HEK293 (cell line): ENCODE measurements around the gene ZNF641.

Source experiments
- CTCF ChIA-PET: fragments of 350-600 bp; formaldehyde crosslinking; extraction: SDS; loops from one replicate; lab custom pipeline; 2021; ENCODE audit warnings: antibody characterized with exemption; lab: Yijun Ruan, JAX
- POLR2A ChIA-PET: fragments of 300-600 bp; formaldehyde crosslinking; extraction: SDS; loops from one replicate; lab custom pipeline; 2020; ENCODE audit warnings: antibody characterized with exemption, inconsistent platforms; lab: Yijun Ruan, JAX
- H3K27ac ChIP-seq: fragments of 200-500 bp; sonication (Bioruptor generic); 2 replicates; pipeline ENCODE4 v1.5.1; 2014; ENCODE audit warnings: low read depth, low read length, control low read depth, inconsistent platforms; ENCODE audit errors: extremely low read depth
- H3K36me3 ChIP-seq, 2 experiments: fragments of 200-500 bp in 1 of 2; sonication (Bioruptor generic) in 1 of 2; 1 replicate in 1 of 2; 2 replicates in 1 of 2; pipeline ENCODE4 v1.5.1; 2014 to 2017; ENCODE audit warnings: inconsistent platforms in 2 of 2, low read length in 2 of 2; ENCODE audit not compliant: control insufficient read depth in 2 of 2, insufficient read depth in 1 of 2
- H3K4me1 ChIP-seq: fragments of 200-500 bp; sonication (Bioruptor generic); 2 replicates; pipeline ENCODE4 v1.5.1; 2014; ENCODE audit warnings: mild to moderate bottlenecking, low read length, inconsistent platforms; ENCODE audit not compliant: control insufficient read depth, insufficient read depth
- H3K4me3 ChIP-seq: 2 replicates; pipeline ENCODE4 v1.5.1; 2011; ENCODE audit warnings: low read depth, mild to moderate bottlenecking, control low read depth, low read length, moderate library complexity
- H3K9me3 ChIP-seq: fragments of 200-500 bp; sonication (Bioruptor generic); 2 replicates; pipeline ENCODE4 v1.5.1; 2014; ENCODE audit warnings: low read depth, low read length, inconsistent platforms; ENCODE audit not compliant: control insufficient read depth, insufficient read depth
- ATF2 ChIP-seq: fragments of 450-650 bp; formaldehyde crosslinking; IDR thresholded peaks from 2 replicates; pipeline ENCODE4 v1.5.1; 2016; ENCODE audit warnings: missing biosample characterization, missing genetic modification characterization, low read depth
- HOXD13 ChIP-seq: sonication (generic); formaldehyde crosslinking; IDR thresholded peaks from 2 replicates; pipeline ENCODE4 v1.8.0; 2022; ENCODE audit warnings: missing genetic modification reagents, borderline replicate concordance
- KLF10 ChIP-seq: fragments of 450-650 bp; IDR thresholded peaks from 2 replicates; pipeline ENCODE4 v1.5.1; 2018; ENCODE audit warnings: missing biosample characterization, mild to moderate bottlenecking, missing genetic modification characterization
- KLF17 ChIP-seq: fragments of 450-650 bp; formaldehyde crosslinking; IDR thresholded peaks from 2 replicates; pipeline ENCODE4 v1.5.1; 2016; ENCODE audit warnings: missing biosample characterization, missing genetic modification characterization
- KLF9 ChIP-seq: fragments of 450-650 bp; formaldehyde crosslinking; IDR thresholded peaks from 2 replicates; pipeline ENCODE4 v1.5.1; 2016; ENCODE audit warnings: missing biosample characterization, missing genetic modification characterization, low read depth
- PBX3 ChIP-seq: sonication (generic); formaldehyde crosslinking; IDR thresholded peaks from 2 replicates; pipeline ENCODE4 v1.8.1; 2022; ENCODE audit warnings: mild to moderate bottlenecking, moderate library complexity, missing genetic modification reagents
- PRDM6 ChIP-seq: fragments of 450-650 bp; formaldehyde crosslinking; IDR thresholded peaks from 2 replicates; pipeline ENCODE4 v1.5.1; 2017; ENCODE audit warnings: missing biosample characterization, missing genetic modification characterization
- ZBTB8A ChIP-seq: fragments of 450-650 bp; formaldehyde crosslinking; IDR thresholded peaks from 2 replicates; pipeline ENCODE4 v1.5.1; 2016; ENCODE audit warnings: missing biosample characterization, missing genetic modification characterization
- ZNF112 ChIP-seq: fragments of 450-650 bp; formaldehyde crosslinking; IDR thresholded peaks from 2 replicates; pipeline ENCODE4 v1.5.0; 2017; ENCODE audit warnings: missing biosample characterization, missing genetic modification characterization
- ZNF184 ChIP-seq: fragments of 450-650 bp; IDR thresholded peaks from 2 replicates; pipeline ENCODE4 v1.5.1; 2018; ENCODE audit warnings: missing biosample characterization, mild to moderate bottlenecking, missing genetic modification characterization
- ZNF211 ChIP-seq: fragments of 450-650 bp; formaldehyde crosslinking; IDR thresholded peaks from 2 replicates; pipeline ENCODE4 v1.5.1; 2016; ENCODE audit warnings: low read depth, missing biosample characterization, missing genetic modification characterization
- ZNF24 ChIP-seq: fragments of 450-650 bp; formaldehyde crosslinking; IDR thresholded peaks from 2 replicates; pipeline ENCODE4 v1.5.1; 2016; ENCODE audit warnings: missing biosample characterization, missing genetic modification characterization
- ZNF404 ChIP-seq: fragments of 450-650 bp; formaldehyde crosslinking; IDR thresholded peaks from 2 replicates; pipeline ENCODE4 v1.5.1; 2017; ENCODE audit warnings: missing biosample characterization, missing genetic modification characterization
- ZNF423 ChIP-seq: fragments of 450-650 bp; formaldehyde crosslinking; IDR thresholded peaks from 2 replicates; pipeline ENCODE4 v1.5.1; 2016; ENCODE audit warnings: missing biosample characterization, missing genetic modification characterization
- ZNF488 ChIP-seq: fragments of 450-650 bp; formaldehyde crosslinking; IDR thresholded peaks from 2 replicates; pipeline ENCODE4 v1.5.1; 2016; ENCODE audit warnings: missing biosample characterization, missing genetic modification characterization
- ZNF544 ChIP-seq: fragments of 450-650 bp; formaldehyde crosslinking; IDR thresholded peaks from 2 replicates; pipeline ENCODE4 v1.5.0; 2017; ENCODE audit warnings: missing biosample characterization, missing genetic modification characterization
- ZNF555 ChIP-seq: fragments of 450-650 bp; formaldehyde crosslinking; conservative IDR thresholded peaks from 2 replicates; pipeline ENCODE4 v1.5.1; 2017; ENCODE audit warnings: missing biosample characterization, mild to moderate bottlenecking, missing genetic modification characterization, inconsistent platforms
- ZNF560 ChIP-seq: fragments of 450-650 bp; formaldehyde crosslinking; IDR thresholded peaks from 2 replicates; pipeline ENCODE4 v1.5.1; 2017; ENCODE audit warnings: missing biosample characterization, missing genetic modification characterization, borderline replicate concordance
- ZNF621 ChIP-seq: fragments of 450-650 bp; formaldehyde crosslinking; IDR thresholded peaks from 2 replicates; pipeline ENCODE4 v1.5.1; 2017; ENCODE audit warnings: missing biosample characterization, missing genetic modification characterization
- ZNF654 ChIP-seq: fragments of 450-650 bp; formaldehyde crosslinking; IDR thresholded peaks from 2 replicates; pipeline ENCODE4 v1.5.1; 2016; ENCODE audit warnings: low read depth, missing biosample characterization, missing genetic modification characterization
- ZNF76 ChIP-seq: fragments of 450-650 bp; formaldehyde crosslinking; IDR thresholded peaks from 2 replicates; pipeline ENCODE4; 2016; ENCODE audit warnings: low read depth, missing biosample characterization, missing genetic modification characterization, borderline replicate concordance
- ZNF837 ChIP-seq: fragments of 450-650 bp; formaldehyde crosslinking; IDR thresholded peaks from 2 replicates; pipeline ENCODE4 v1.5.1; 2016; ENCODE audit warnings: missing biosample characterization, missing genetic modification characterization
- ZSCAN4 ChIP-seq: fragments of 450-650 bp; formaldehyde crosslinking; IDR thresholded peaks from 2 replicates; pipeline ENCODE4 v1.5.1; 2017; ENCODE audit warnings: missing biosample characterization, missing genetic modification characterization

ZNF641 gene

GRCh38 chr12:48388460-48388859 lies 37.7 kb upstream of the ZNF641 start:
- no peak overlapping the region for H3K27ac ChIP-seq
- POLR2A ChIA-PET = no interaction called here

GRCh38 chr12:48380596-48380995 lies 29.9 kb upstream of the ZNF641 start:
- POLR2A ChIA-PET = no interaction called here
- Histone ChIP-seq H3K4me3 (no peak overlapping the region), H3K36me3 (no peaks in the 10 kb centered on the region), H3K27ac (no peak overlapping the region), H3K9me3 (no peaks in the 10 kb centered on the region), H3K4me1 (no peaks in the 10 kb centered on the region)
- CTCF ChIA-PET = no interaction called here
- TF ChIP-seq ZNF404 (tag by site-specific recombination) = no peak
- TF ChIP-seq ZNF211 = no peak
- no peak for TF ChIP-seq ZNF837 (tag by site-specific recombination)
- TF ChIP-seq ZNF184 (tag by site-specific recombination) = no peak
- no peak for TF ChIP-seq ZBTB8A (tag by site-specific recombination)
- TF ChIP-seq ZNF76 = no peak
- no peak for TF ChIP-seq ZNF488 (tag by site-specific recombination)
- TF ChIP-seq ZNF24 (tag by site-specific recombination) = no peak
- TF ChIP-seq ZNF621 (tag by site-specific recombination) = no peak
- no peak for TF ChIP-seq ATF2 (tag by site-specific recombination)
- no peak for TF ChIP-seq ZNF654 (tag by site-specific recombination)
- TF ChIP-seq ZNF423 (tag by site-specific recombination) = no peak
- TF ChIP-seq ZNF555 (tag by site-specific recombination) = no peak
- TF ChIP-seq PBX3 (CRISPR knock-in tag) = no peak

More at GRCh38 chr12:48388460-48388859, 37.7 kb upstream of the ZNF641 start:
- CTCF ChIA-PET = no interaction called here
- TF ChIP-seq ZNF112 (tag by site-specific recombination) (no peak), KLF9 (tag by site-specific recombination) (no peak)
- no peaks in the 10 kb centered on the region for H3K36me3 ChIP-seq
- no peak overlapping the region for H3K4me3 ChIP-seq
- H3K4me1 ChIP-seq = no peaks in the 10 kb centered on the region
- H3K9me3 ChIP-seq = no peaks in the 10 kb centered on the region

GRCh38 chr12:48379794-48380193 lies 29.1 kb upstream of the ZNF641 start:
- Histone ChIP-seq H3K4me1 (no peaks in the 10 kb centered on the region), H3K36me3 (no peaks in the 10 kb centered on the region), H3K27ac (no peak overlapping the region), H3K9me3 (no peaks in the 10 kb centered on the region), H3K4me3 (no peak overlapping the region)
- ChIA-PET CTCF (no interaction called here), POLR2A (no interaction called here)
- TF ChIP-seq ZNF544 (no peak), ZSCAN4 (no peak), PRDM6 (tag by site-specific recombination) (no peak), KLF10 (tag by site-specific recombination) (no peak), ZNF184 (tag by site-specific recombination) (no peak), HOXD13 (CRISPR knock-in tag) (no peak), ZNF560 (tag by site-specific recombination) (no peak), KLF17 (tag by site-specific recombination) (no peak)
